GM23338 (cell line): Measurements from ENCODE around the gene KCND2. TPM values are rescaled to one million over a fixed set of nuclear protein-coding genes. Genes with fewer than 3 reads are reported as not detected.

Experiments
- ATAC-seq: fragments of 200-7000 bp; cut with Tn5 transposase; 3 replicates; pipeline ENCODE4 v1.9.1; 2020
- DNase-seq: peaks from one replicate; pipeline ENCODE4 v3.0.0-alpha.2; 2015; ENCODE audit warnings: low spot score
- H2AFZ ChIP-seq: fragments of 200-600 bp; sonication (generic); 2 replicates; pipeline ENCODE4 v1.8.0; 2016; ENCODE audit warnings: antibody characterized with exemption, mild to moderate bottlenecking, moderate library complexity
- H3F3A ChIP-seq: fragments of 200-600 bp; sonication (generic); replicated peaks from 2 replicates; pipeline ENCODE4 v1.8.0; 2017; ENCODE audit warnings: antibody characterized with exemption, mixed run types, low read depth
- H3K27ac ChIP-seq: fragments of 200-600 bp; sonication (generic); 2 replicates; pipeline ENCODE4 v1.6.1; 2016; ENCODE audit warnings: low read depth
- H3K27me3 ChIP-seq: fragments of 200-600 bp; sonication (generic); 2 replicates; pipeline ENCODE4 v1.8.0; 2016; ENCODE audit warnings: mild to moderate bottlenecking, mixed run types, moderate library complexity; ENCODE audit not compliant: insufficient read depth
- H3K36me3 ChIP-seq: fragments of 200-600 bp; sonication (generic); 2 replicates; pipeline ENCODE4 v1.8.0; 2016; ENCODE audit warnings: mild to moderate bottlenecking; ENCODE audit not compliant: insufficient read depth
- H3K4me1 ChIP-seq: fragments of 200-600 bp; sonication (generic); 2 replicates; pipeline ENCODE4 v1.8.0; 2016; ENCODE audit warnings: mild to moderate bottlenecking, moderate library complexity; ENCODE audit not compliant: insufficient read depth
- H3K4me2 ChIP-seq: fragments of 200-600 bp; sonication (generic); 2 replicates; pipeline ENCODE4 v1.7.1; 2017; ENCODE audit warnings: mixed run types
- H3K4me3 ChIP-seq: fragments of 200-600 bp; sonication (generic); 2 replicates; pipeline ENCODE4 v1.6.1; 2016; ENCODE audit warnings: mixed run types
- H3K79me2 ChIP-seq: fragments of 200-600 bp; sonication (generic); replicated peaks from 2 replicates; pipeline ENCODE4 v1.8.0; 2017; ENCODE audit warnings: mild to moderate bottlenecking; ENCODE audit not compliant: insufficient read depth
- H3K9me2 ChIP-seq: fragments of 200-600 bp; sonication (generic); 2 replicates; pipeline ENCODE4 v1.8.0; 2017; ENCODE audit not compliant: insufficient read depth
- H4K20me1 ChIP-seq: fragments of 200-600 bp; sonication (generic); replicated peaks from 2 replicates; pipeline ENCODE4 v1.8.0; 2017; ENCODE audit warnings: mild to moderate bottlenecking; ENCODE audit not compliant: insufficient read depth
- H3K27ac Mint-ChIP-seq: 2 replicates; pipeline ENCODE4 v1.8.0; 2020; ENCODE audit warnings: inconsistent platforms, mild to moderate bottlenecking, moderate library complexity, mixed read lengths
- H3K27me3 Mint-ChIP-seq: 3 replicates; pipeline ENCODE4 v1.8.0; 2022; ENCODE audit warnings: low read depth, mild to moderate bottlenecking, moderate library complexity, mixed read lengths, inconsistent platforms; ENCODE audit not compliant: insufficient read depth, poor library complexity
- H3K36me3 Mint-ChIP-seq: 3 replicates; pipeline ENCODE4 v1.8.0; 2021; ENCODE audit warnings: low read depth, mild to moderate bottlenecking, inconsistent platforms, moderate library complexity, mixed read lengths
- H3K4me1 Mint-ChIP-seq: 3 replicates; pipeline ENCODE4 v1.8.0; 2020; ENCODE audit warnings: mild to moderate bottlenecking, inconsistent platforms, mixed read lengths
- H3K4me3 Mint-ChIP-seq: 3 replicates; pipeline ENCODE4 v1.8.0; 2021; ENCODE audit warnings: moderate library complexity, mild to moderate bottlenecking, inconsistent platforms, mixed read lengths
- H3K9me3 Mint-ChIP-seq: 3 replicates; pipeline ENCODE4 v1.8.0; 2020; ENCODE audit warnings: moderate library complexity, mild to moderate bottlenecking, inconsistent platforms, mixed read lengths
- CREB1 ChIP-seq: fragments of 250-450 bp; sonication (Bioruptor Pico); IDR thresholded peaks from 2 replicates; pipeline ENCODE4 v1.5.0; 2020; ENCODE audit warnings: low read depth, mild to moderate bottlenecking, moderate library complexity
- EZH2 ChIP-seq: fragments of 200-600 bp; sonication (generic); IDR thresholded peaks from one replicate; pipeline ENCODE4 v1.8.0; 2017; ENCODE audit warnings: antibody characterized with exemption, mild to moderate bottlenecking, low read depth; ENCODE audit not compliant: unreplicated experiment
- NANOG ChIP-seq: IDR thresholded peaks from 2 replicates; pipeline ENCODE4 v1.6.1; 2016; ENCODE audit warnings: antibody characterized with exemption, borderline replicate concordance
- POLR2AphosphoS5 ChIP-seq: IDR thresholded peaks from 2 replicates; pipeline ENCODE4 v1.6.1; 2016; ENCODE audit warnings: antibody characterized with exemption, low read depth
- REST ChIP-seq: IDR thresholded peaks from one replicate; pipeline ENCODE4 v1.6.1; 2018; ENCODE audit warnings: antibody characterized with exemption; ENCODE audit not compliant: unreplicated experiment
- STAT1 ChIP-seq: IDR thresholded peaks from one replicate; pipeline ENCODE4 v1.6.1; 2016; ENCODE audit warnings: antibody characterized with exemption; ENCODE audit not compliant: unreplicated experiment
- ZNF114 ChIP-seq: fragments of 250-450 bp; sonication (Bioruptor Pico); IDR thresholded peaks from 2 replicates; pipeline ENCODE4 v1.5.0; 2020; ENCODE audit warnings: mild to moderate bottlenecking, moderate library complexity
- polyA plus RNA-seq: library from polyadenylated mRNA; unstranded; fragments of >200 nt; fragmentation: Nextera tagmentation; extraction: Ambion mirVana; gene quantifications from 2 replicates; pipeline ENCODE4 v1.2.1, GENCODE V29; 2016
- total RNA-seq: library from RNA; depleted of rRNA; stranded (reverse); fragments of >200 nt; shearing (Covaris generic); gene quantifications from 2 replicates; pipeline ENCODE4 v1.2.3, GENCODE V29; 2014
- TF ChIP-seq, protein P1 (sequence below): fragments of 250-450 bp; sonication (Bioruptor Pico); IDR thresholded peaks from 2 replicates; pipeline ENCODE4 v1.5.0; 2020; ENCODE audit warnings: mild to moderate bottlenecking, moderate library complexity
- TF ChIP-seq, protein P2 (sequence below): IDR thresholded peaks from 2 replicates; pipeline ENCODE4 v1.6.1; 2016; ENCODE audit warnings: antibody characterized with exemption

The KCND2 gene
- total and polyA plus RNA-seq, 2 experiments from 2014 or later = 7.1 to 15.6 TPM

DNA sequence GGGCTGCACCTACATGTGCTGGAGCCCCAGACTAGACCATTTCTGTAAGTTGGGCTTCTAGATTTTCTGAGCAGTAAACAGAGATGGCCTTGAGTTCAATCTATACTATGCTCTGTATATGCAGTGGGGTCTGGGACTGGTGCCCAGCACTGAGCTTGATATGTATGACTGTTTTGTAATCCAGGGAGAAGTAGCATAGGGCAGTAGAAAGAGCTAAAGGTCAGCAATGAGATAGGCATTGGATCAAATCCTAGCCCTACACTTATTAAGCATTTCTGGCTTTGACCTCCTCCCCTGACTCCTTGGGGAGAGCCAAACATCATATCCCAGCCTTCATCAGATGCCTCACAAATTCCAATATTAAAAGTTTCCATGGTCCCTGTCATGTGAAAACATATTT is 330.4 kb downstream of the KCND2 start (continued):
- TF ChIP-seq, protein P1, sequence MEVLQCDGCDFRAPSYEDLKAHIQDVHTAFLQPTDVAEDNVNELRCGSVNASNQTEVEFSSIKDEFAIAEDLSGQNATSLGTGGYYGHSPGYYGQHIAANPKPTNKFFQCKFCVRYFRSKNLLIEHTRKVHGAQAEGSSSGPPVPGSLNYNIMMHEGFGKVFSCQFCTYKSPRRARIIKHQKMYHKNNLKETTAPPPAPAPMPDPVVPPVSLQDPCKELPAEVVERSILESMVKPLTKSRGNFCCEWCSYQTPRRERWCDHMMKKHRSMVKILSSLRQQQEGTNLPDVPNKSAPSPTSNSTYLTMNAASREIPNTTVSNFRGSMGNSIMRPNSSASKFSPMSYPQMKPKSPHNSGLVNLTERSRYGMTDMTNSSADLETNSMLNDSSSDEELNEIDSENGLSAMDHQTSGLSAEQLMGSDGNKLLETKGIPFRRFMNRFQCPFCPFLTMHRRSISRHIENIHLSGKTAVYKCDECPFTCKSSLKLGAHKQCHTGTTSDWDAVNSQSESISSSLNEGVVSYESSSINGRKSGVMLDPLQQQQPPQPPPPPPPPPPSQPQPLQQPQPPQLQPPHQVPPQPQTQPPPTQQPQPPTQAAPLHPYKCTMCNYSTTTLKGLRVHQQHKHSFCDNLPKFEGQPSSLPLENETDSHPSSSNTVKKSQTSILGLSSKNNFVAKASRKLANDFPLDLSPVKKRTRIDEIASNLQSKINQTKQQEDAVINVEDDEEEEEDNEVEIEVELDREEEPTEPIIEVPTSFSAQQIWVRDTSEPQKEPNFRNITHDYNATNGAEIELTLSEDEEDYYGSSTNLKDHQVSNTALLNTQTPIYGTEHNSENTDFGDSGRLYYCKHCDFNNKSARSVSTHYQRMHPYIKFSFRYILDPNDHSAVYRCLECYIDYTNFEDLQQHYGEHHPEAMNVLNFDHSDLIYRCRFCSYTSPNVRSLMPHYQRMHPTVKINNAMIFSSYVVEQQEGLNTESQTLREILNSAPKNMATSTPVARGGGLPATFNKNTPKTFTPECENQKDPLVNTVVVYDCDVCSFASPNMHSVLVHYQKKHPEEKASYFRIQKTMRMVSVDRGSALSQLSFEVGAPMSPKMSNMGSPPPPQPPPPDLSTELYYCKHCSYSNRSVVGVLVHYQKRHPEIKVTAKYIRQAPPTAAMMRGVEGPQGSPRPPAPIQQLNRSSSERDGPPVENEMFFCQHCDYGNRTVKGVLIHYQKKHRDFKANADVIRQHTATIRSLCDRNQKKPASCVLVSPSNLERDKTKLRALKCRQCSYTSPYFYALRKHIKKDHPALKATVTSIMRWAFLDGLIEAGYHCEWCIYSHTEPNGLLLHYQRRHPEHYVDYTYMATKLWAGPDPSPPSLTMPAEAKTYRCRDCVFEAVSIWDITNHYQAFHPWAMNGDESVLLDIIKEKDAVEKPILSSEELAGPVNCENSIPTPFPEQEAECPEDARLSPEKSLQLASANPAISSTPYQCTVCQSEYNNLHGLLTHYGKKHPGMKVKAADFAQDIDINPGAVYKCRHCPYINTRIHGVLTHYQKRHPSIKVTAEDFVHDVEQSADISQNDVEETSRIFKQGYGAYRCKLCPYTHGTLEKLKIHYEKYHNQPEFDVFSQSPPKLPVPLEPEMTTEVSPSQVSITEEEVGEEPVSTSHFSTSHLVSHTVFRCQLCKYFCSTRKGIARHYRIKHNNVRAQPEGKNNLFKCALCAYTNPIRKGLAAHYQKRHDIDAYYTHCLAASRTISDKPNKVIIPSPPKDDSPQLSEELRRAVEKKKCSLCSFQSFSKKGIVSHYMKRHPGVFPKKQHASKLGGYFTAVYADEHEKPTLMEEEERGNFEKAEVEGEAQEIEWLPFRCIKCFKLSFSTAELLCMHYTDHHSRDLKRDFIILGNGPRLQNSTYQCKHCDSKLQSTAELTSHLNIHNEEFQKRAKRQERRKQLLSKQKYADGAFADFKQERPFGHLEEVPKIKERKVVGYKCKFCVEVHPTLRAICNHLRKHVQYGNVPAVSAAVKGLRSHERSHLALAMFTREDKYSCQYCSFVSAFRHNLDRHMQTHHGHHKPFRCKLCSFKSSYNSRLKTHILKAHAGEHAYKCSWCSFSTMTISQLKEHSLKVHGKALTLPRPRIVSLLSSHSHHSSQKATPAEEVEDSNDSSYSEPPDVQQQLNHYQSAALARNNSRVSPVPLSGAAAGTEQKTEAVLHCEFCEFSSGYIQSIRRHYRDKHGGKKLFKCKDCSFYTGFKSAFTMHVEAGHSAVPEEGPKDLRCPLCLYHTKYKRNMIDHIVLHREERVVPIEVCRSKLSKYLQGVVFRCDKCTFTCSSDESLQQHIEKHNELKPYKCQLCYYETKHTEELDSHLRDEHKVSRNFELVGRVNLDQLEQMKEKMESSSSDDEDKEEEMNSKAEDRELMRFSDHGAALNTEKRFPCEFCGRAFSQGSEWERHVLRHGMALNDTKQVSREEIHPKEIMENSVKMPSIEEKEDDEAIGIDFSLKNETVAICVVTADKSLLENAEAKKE (CRISPR knock-in tag) = no peak
- TF ChIP-seq ZNF114 (CRISPR knock-in tag) = no peak

- H3K36me3 ChIP-seq = no peaks in the 10 kb centered on the region
- no peak overlapping the region for H3K4me2 ChIP-seq
- H3K9me2 ChIP-seq = no peaks in the 10 kb centered on the region
- DNase-seq (no peak), ATAC-seq (no peak)
- no peaks in the 10 kb centered on the region for H3F3A ChIP-seq
- H3K27me3 Mint-ChIP-seq = no peaks in the 10 kb centered on the region
- peaks cover 7% of the 10 kb centered on the region for H3K4me1 Mint-ChIP-seq
- no peak overlapping the region for H3K4me3 ChIP-seq
- no peak overlapping the region for H3K4me3 Mint-ChIP-seq
- H3K36me3 Mint-ChIP-seq = no peaks in the 10 kb centered on the region
- no peaks in the 10 kb centered on the region for H3K79me2 ChIP-seq
- H3K27ac ChIP-seq = no peak overlapping the region
- no peaks in the 10 kb centered on the region for H4K20me1 ChIP-seq
- no peak overlapping the region for H2AFZ ChIP-seq
- no peaks in the 10 kb centered on the region for H3K9me3 Mint-ChIP-seq
- no peaks in the 10 kb centered on the region for H3K27me3 ChIP-seq
- H3K4me1 ChIP-seq = no peaks in the 10 kb centered on the region; the same call in 1 of the 2 replicates
- no peak overlapping the region for H3K27ac Mint-ChIP-seq
- no peak for TF ChIP-seq POLR2AphosphoS5
- TF ChIP-seq, protein P2, sequence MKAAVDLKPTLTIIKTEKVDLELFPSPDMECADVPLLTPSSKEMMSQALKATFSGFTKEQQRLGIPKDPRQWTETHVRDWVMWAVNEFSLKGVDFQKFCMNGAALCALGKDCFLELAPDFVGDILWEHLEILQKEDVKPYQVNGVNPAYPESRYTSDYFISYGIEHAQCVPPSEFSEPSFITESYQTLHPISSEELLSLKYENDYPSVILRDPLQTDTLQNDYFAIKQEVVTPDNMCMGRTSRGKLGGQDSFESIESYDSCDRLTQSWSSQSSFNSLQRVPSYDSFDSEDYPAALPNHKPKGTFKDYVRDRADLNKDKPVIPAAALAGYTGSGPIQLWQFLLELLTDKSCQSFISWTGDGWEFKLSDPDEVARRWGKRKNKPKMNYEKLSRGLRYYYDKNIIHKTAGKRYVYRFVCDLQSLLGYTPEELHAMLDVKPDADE = no peak
- TF ChIP-seq STAT1 = no peak
- TF ChIP-seq EZH2 = no peak
- no peak for TF ChIP-seq NANOG
- TF ChIP-seq REST = no peak
- TF ChIP-seq ZNF114 (CRISPR knock-in tag) = no peak
- no peak for TF ChIP-seq CREB1 (CRISPR knock-in tag)
Observed at GRCh38 chr7:120609136-120609753, 336.3 kb downstream of the KCND2 start.
